K562 (cell line): Measurements from ENCODE around the gene ALDH7A1. TPM values are rescaled to one million over a fixed set of nuclear protein-coding genes. Genes with fewer than 3 reads are reported as not detected.

Experiments
- ATAC-seq: fragments of 200-7000 bp; cut with Tn5 transposase; 3 replicates; pipeline ENCODE4 v1.9.1; 2020; ENCODE audit warnings: moderate library complexity
- BruUV-seq: library from RNA; stranded (reverse); fragments of 400-500 nt; replicated peaks from 2 replicates; lab custom pipeline; 2021; lab: Mats Ljungman, UMichigan
- CTCF ChIA-PET: fragments of 300-600 bp; formaldehyde crosslinking; extraction: SDS; loops from one replicate; lab custom pipeline; 2021; ENCODE audit warnings: low intra/inter-chr PET ratio; lab: Yijun Ruan, JAX
- POLR2A ChIA-PET: fragments of 300-600, 350-650 bp; sonication (Branson Sonifier 250); formaldehyde crosslinking; extraction: SDS; loops from one replicate; lab custom pipeline; 2021; ENCODE audit warnings: antibody characterized with exemption, inconsistent platforms; lab: Yijun Ruan, JAX
- DNase-seq, 4 experiments: peaks; one replicate each; pipeline versions ENCODE4 v3.0.0 to v3.0.0-alpha.2; 2011 to 2018; ENCODE audit warnings: low spot score in 3 of 4, mixed read lengths in 3 of 4; ENCODE audit errors: extremely low read depth in 1 of 4
- FAIRE-seq: peaks from 2 replicates; lab custom pipeline; 2011; peaks lifted over from hg19 to GRCh38; lab: Jason Lieb, UNC
- H2AFZ ChIP-seq: 2 replicates; pipeline ENCODE4 v1.6.0; 2011; ENCODE audit warnings: low read depth, low read length, control low read depth, inconsistent platforms
- H3K27ac ChIP-seq: fragments of 200-600 bp; 3 replicates; pipeline ENCODE4 v1.8.0; 2011; ENCODE audit warnings: low read depth, mild to moderate bottlenecking, control low read depth, inconsistent platforms, low read length, moderate library complexity, mixed read lengths; ENCODE audit errors: extremely low read depth
- H3K27me3 ChIP-seq, 2 experiments: fragments of 300-600 bp in 1 of 2; 2 replicates in 1 of 2; 3 replicates in 1 of 2; pipeline versions ENCODE4 v1.6.0 to v1.8.0; 2011; ENCODE audit warnings: inconsistent platforms in 2 of 2, low read length in 2 of 2, mild to moderate bottlenecking in 1 of 2, mixed read lengths in 1 of 2, moderate library complexity in 1 of 2; ENCODE audit not compliant: control insufficient read depth in 2 of 2, insufficient read depth in 2 of 2
- H3K36me3 ChIP-seq: fragments of 300-600 bp; 3 replicates; pipeline ENCODE4 v1.8.0; 2011; ENCODE audit warnings: mild to moderate bottlenecking, low read length, inconsistent platforms; ENCODE audit not compliant: control insufficient read depth, insufficient read depth
- H3K4me1 ChIP-seq, 2 experiments: fragments of 200-600 bp in 1 of 2; replicated peaks in 1 of 2; 2 replicates in 1 of 2; 3 replicates in 1 of 2; pipeline versions ENCODE4 v1.5.1 to v1.8.0; 2011; ENCODE audit warnings: inconsistent platforms in 2 of 2, low read length in 2 of 2, mild to moderate bottlenecking in 1 of 2, mixed read lengths in 1 of 2, moderate library complexity in 1 of 2; ENCODE audit not compliant: control insufficient read depth in 2 of 2, insufficient read depth in 2 of 2
- H3K4me2 ChIP-seq: 2 replicates; pipeline ENCODE4 v1.6.1; 2011; ENCODE audit warnings: low read length, control low read depth, inconsistent platforms, mixed read lengths; ENCODE audit not compliant: insufficient read depth
- H3K4me3 ChIP-seq: fragments of 200-600 bp; sonication (generic), shearing (Covaris generic); 2 replicates; pipeline ENCODE4 v1.5.1; 2016; ENCODE audit warnings: control low read depth, inconsistent platforms
- H3K79me2 ChIP-seq: fragments of 200-600 bp; 3 replicates; pipeline ENCODE4 v1.8.0; 2011; ENCODE audit warnings: low read length, inconsistent platforms; ENCODE audit not compliant: control insufficient read depth, insufficient read depth
- H3K9ac ChIP-seq, 2 experiments: 2 replicates each; pipeline versions ENCODE4 v1.6.0 to v1.6.1; 2011; ENCODE audit warnings: low read depth in 2 of 2, low read length in 2 of 2, control low read depth in 1 of 2, inconsistent platforms in 1 of 2, mild to moderate bottlenecking in 1 of 2, mixed read lengths in 1 of 2; ENCODE audit not compliant: insufficient read depth in 1 of 2
- H3K9me1 ChIP-seq: one replicate; pipeline ENCODE4 v1.6.0; 2011; ENCODE audit warnings: inconsistent platforms, mild to moderate bottlenecking, low read length, moderate library complexity; ENCODE audit not compliant: control insufficient read depth, insufficient read depth
- H3K9me3 ChIP-seq: replicated peaks from 2 replicates; pipeline ENCODE4 v1.5.1; 2011; ENCODE audit warnings: low read depth, low read length, inconsistent platforms; ENCODE audit not compliant: control insufficient read depth, insufficient read depth
- H4K20me1 ChIP-seq: replicated peaks from 2 replicates; pipeline ENCODE4 v1.6.1; 2011; ENCODE audit warnings: low read length, inconsistent platforms, mixed read lengths; ENCODE audit not compliant: control insufficient read depth, insufficient read depth
- EHMT2 ChIP-seq: fragments of 450-650 bp; IDR thresholded peaks from 2 replicates; pipeline ENCODE4 v1.6.1; 2018; ENCODE audit warnings: antibody characterized with exemption
- ETS2 ChIP-seq: IDR thresholded peaks from 2 replicates; pipeline ENCODE4 v1.6.1; 2016; ENCODE audit warnings: borderline replicate concordance, missing genetic modification characterization, mild to moderate bottlenecking, moderate library complexity, missing compliant biosample characterization; ENCODE audit not compliant: poor library complexity, severe bottlenecking
- MAFF ChIP-seq: IDR thresholded peaks from 2 replicates; pipeline ENCODE4 v1.6.1; 2012; ENCODE audit warnings: low read length, improper control_type of control experiment
- MLLT1 ChIP-seq, 2 experiments: fragments of 450-650 bp; IDR thresholded peaks; 2 replicates each; pipeline ENCODE4 v1.6.1; 2016
- STAT5B ChIP-seq: fragments of 250-450 bp; sonication (Bioruptor Pico); IDR thresholded peaks from 2 replicates; pipeline ENCODE4 v1.8.0; 2021; ENCODE audit warnings: mild to moderate bottlenecking, inconsistent platforms
- ZKSCAN8 ChIP-seq: fragments of 200-800 bp; sonication (Bioruptor generic); IDR thresholded peaks from 2 replicates; pipeline ENCODE4 v1.6.1; 2016; ENCODE audit warnings: missing genetic modification characterization, missing compliant biosample characterization
- ZNF384 ChIP-seq: IDR thresholded peaks from 2 replicates; pipeline ENCODE4 v1.6.1; 2012; ENCODE audit warnings: low read depth, low read length, improper control_type of control experiment
- ZNF512 ChIP-seq: IDR thresholded peaks from 2 replicates; pipeline ENCODE4 v1.6.1; 2016; ENCODE audit warnings: missing genetic modification characterization, missing compliant biosample characterization
- WGBS: fragments of 100-300 bp; shearing (Covaris generic); methylation state at CpG from one replicate; pipeline ENCODE4 v1.1.6; 2016; ENCODE audit warnings: low coverage, mixed read lengths; ENCODE audit not compliant: insufficient coverage; ENCODE audit errors: missing lambda C conversion rate; 5-methylcytosine and 5-hydroxymethylcytosine counted together
- in situ Hi-C: fragments of 300-500 bp; cut with MboI; formaldehyde crosslinking; loops from 4 replicates; pipeline ENCODE4 v1.15.0; 2018; ENCODE audit warnings: inconsistent platforms, mixed read lengths
- intact Hi-C: fragments of 100-400 bp; cut with micrococcal nuclease; formaldehyde crosslinking; loops from 2 replicates; pipeline ENCODE4 v1.14.2; 2022
- polyA plus RNA-seq, 8 experiments: library from polyadenylated mRNA; depleted of rRNA in 4 of 8; stranded (reverse) in 5 of 8; unstranded in 3 of 8; fragments of >200 nt; fragmentation: Nextera tagmentation in 2 of 8; fragmentation: Illumina TruSeq in 1 of 8; extraction: Ambion mirVana in 2 of 8; extraction: Trizol in 1 of 8; gene quantifications; 2 replicates each; pipeline versions ENCODE4 v1.2.1 to v1.2.3, GENCODE V29; 2011 to 2014; ENCODE audit warnings: inconsistent platforms in 1 of 8, missing spikeins in 1 of 8
- total RNA-seq, 7 experiments: library from RNA; depleted of rRNA in 6 of 7; stranded (reverse); fragments of >200 nt in 6 of 7; fragmentation: Illumina TruSeq in 2 of 7; extraction: Trizol in 2 of 7; gene quantifications; 2 replicates each; pipeline versions ENCODE4 v1.2.1 to v1.2.3, GENCODE V29; 2011 to 2021; ENCODE audit warnings: low replicate concordance in 1 of 7

Gene ALDH7A1
- total and polyA plus RNA-seq, 9 of the 15 experiments (the other 6 are each of a cell fraction or from before 2014, with no cell fraction given): 0.04 to 0.49 TPM; not detected in 7

GRCh38 chr5:126610160-126610559 lies 15.1 kb upstream of the ALDH7A1 start:
- no peak for FAIRE-seq
- Histone ChIP-seq H4K20me1 (no peaks in the 10 kb centered on the region; the same call in none of the 2 replicates), H3K9me1 (no peaks in the 10 kb centered on the region), H3K36me3 (peaks cover 80% of the 10 kb centered on the region; the same call in 2 of the 3 replicates), H3K4me1 (peaks cover 0 to 4% of the 10 kb centered on the region in 2 experiments; a peak in 2 of 5 replicates), H3K9me3 (no peaks in the 10 kb centered on the region), H3K79me2 (peaks cover 54% of the 10 kb centered on the region), H3K4me3 (no peak overlapping the region), H3K27me3 (no peaks in the 10 kb centered on the region), H3K27ac (no peak overlapping the region)
- CTCF ChIA-PET: no interaction called here
- in situ Hi-C loops: no loop called here
- POLR2A ChIA-PET: no interaction called here
- intact Hi-C loops: no loop called here
- ATAC-seq: no peak
- 86% methylated on average over 2 of the region's 2 CpGs for WGBS
- TF ChIP-seq ZNF512 (no peak), STAT5B (CRISPR knock-in tag) (no peak), EHMT2 (no peak), MAFF (no peak), MLLT1 (IDR thresholded peaks at IDR 0.05) (no peak), ZKSCAN8 (CRISPR knock-in tag) (no peak), ETS2 (tag) (no peak), ZNF384 (no peak)
- TF ChIP-seq, all 486 proteins: peak for 0
- Histone ChIP-seq H3K9ac (no peak overlapping the region), H2AFZ (no peak overlapping the region), H3K4me2 (no peak overlapping the region)
- no TSS peak for BruUV-seq
- DNase-seq: no peak
